CD1c-positive myeloid dendritic cell (primary cell): ENCODE measurements around the gene TSPAN31.

ENCODE experiments used
- DNase-seq: peaks from one replicate; pipeline ENCODE4 v3.0.0-alpha.2; 2016; ENCODE audit errors: extremely low spot score

The TSPAN31 gene

DNA sequence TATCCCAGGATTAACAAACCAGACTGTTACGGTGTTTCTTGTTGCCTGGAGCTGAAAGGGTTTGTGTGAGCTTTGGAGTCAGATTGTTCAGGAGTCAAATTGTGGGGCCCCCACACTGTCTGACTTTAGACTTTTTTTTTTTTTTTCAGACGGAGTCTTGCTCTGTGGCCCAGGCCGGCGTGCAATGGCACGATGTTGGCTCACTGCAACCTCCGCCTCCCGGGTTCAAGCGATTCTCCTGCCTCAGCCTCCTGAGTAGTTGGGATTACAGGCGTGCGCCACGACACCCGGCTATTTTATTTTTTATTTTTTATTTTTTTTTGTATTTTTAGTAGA lies 38.6 kb downstream of the TSPAN31 start:
- no peak for DNase-seq

- no peak for DNase-seq
Observed at GRCh38 chr12:57783861-57784260, 39.0 kb downstream of the TSPAN31 start.

DNA sequence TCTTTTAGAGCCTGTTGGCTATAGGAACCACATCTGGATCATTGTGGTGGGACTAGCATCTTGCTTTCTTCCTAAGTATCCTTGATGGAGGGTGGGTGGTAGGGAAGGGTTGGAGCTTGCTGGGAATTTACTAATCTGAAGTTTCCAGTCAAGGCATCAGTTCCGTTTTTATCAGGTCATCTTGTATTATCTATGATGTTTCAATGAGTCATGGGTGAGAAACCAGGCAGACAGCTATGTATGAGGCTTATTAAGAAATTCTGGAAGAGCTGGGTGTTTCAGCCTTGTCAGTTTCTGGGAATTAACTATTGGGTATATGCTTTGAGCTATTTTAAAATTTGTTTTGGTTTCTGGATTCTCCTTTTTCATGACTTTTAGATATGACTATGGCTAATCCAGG lies 49.1 kb downstream of the TSPAN31 start:
- peak; percentile 35 for DNase-seq

- no peak for DNase-seq
Observed at GRCh38 chr12:57795354-57795753, 50.5 kb downstream of the TSPAN31 start.

GRCh38 chr12:57796996-57797395 lies 52.2 kb downstream of the TSPAN31 start:
- no peak for DNase-seq

DNA sequence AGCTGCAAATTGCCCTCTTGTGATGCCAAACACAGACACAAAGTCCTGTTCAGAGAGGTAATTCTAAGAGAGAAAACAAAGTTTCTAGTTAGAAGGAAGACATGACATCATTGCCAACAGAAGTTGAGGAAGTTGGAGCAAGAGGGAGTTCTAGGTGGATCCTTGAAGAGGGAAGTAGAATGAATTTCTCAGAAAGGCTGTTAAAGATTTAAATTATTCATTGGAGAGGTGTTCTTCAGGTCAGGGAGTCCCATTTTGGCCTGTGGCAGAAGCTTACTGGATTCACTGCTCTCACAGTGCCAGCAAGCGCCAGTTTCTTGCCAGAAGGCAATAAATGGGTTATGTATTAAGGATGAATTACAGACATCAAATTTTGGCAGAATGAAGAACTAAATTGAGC lies 53.1 kb downstream of the TSPAN31 start:
- DNase-seq = peak; percentile 71
